Skeletal muscle tissue (tissue), 5 donors: ENCODE results near the gene SCLT1. TPM values are rescaled to one million over a fixed set of nuclear protein-coding genes. Genes with fewer than 3 reads are reported as not detected.
A peak's percentile ranks its signal among the peaks of the same experiment; 100 is the strongest.

ENCODE experiments used
- H3K27ac ChIP-seq: one replicate; pipeline ENCODE4 v1.7.0; 2013; ENCODE audit warnings: mild to moderate bottlenecking, low read depth, low read length, inconsistent platforms
- H3K27me3 ChIP-seq, 3 donors: one replicate each; pipeline ENCODE4 v1.7.0; 2013; ENCODE audit warnings: low read length in 3 of 3; ENCODE audit not compliant: control insufficient read depth in 3 of 3, insufficient read depth in 3 of 3
- H3K36me3 ChIP-seq, 3 donors: one replicate each; pipeline ENCODE4 v1.7.0; 2013; ENCODE audit warnings: low read length in 3 of 3; ENCODE audit not compliant: control insufficient read depth in 3 of 3, insufficient read depth in 3 of 3
- H3K4me1 ChIP-seq, 3 donors: one replicate each; pipeline ENCODE4 v1.7.0; 2013; ENCODE audit warnings: low read length in 3 of 3, mild to moderate bottlenecking in 3 of 3; ENCODE audit not compliant: control insufficient read depth in 3 of 3, insufficient read depth in 3 of 3
- H3K4me3 ChIP-seq, 3 donors: one replicate each; pipeline ENCODE4 v1.7.0; 2013; ENCODE audit warnings: low read length in 3 of 3
- H3K9ac ChIP-seq, 3 donors: one replicate each; pipeline ENCODE4 v1.7.0; 2013; ENCODE audit warnings: low read length in 3 of 3, mild to moderate bottlenecking in 3 of 3, moderate library complexity in 2 of 3, low read depth in 1 of 3
- H3K9me3 ChIP-seq, 3 donors: one replicate each; pipeline ENCODE4 v1.7.0; 2013; ENCODE audit warnings: low read length in 3 of 3; ENCODE audit not compliant: control insufficient read depth in 3 of 3
- small RNA-seq: library from RNA; depleted of rRNA; stranded (forward); fragments of <200 nt; gene quantifications from one replicate; pipeline ENCODE3, GENCODE V24; 2014
- total RNA-seq: library from RNA; depleted of rRNA; stranded (reverse); fragments of >200 nt; gene quantifications from one replicate; pipeline ENCODE4 v1.2.3, GENCODE V29; 2014
- donor health status: Osteomylitis.

The SCLT1 gene
- total RNA-seq, 1 donor from 2014 or later, result 39.7 TPM

DNA sequence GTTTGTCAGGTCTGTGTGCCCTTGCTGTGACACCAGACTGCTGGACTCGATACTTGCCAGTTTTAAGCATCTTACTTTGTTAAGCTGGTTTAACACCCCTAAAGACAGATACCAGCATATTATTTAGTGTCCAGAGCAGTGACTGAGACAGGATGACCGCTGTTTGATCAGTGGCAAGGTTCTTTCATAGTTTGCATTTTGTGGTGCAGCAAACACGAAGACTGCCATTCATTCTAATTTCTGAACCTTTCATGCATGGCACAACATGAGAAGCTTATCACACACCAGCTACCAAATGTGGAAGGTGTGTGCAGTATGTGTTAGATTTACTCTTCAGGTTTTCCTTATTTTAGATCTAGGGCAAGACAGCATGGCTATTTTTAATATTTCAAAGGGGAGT is 255.7 kb downstream of the SCLT1 start:
- H3K4me1 ChIP-seq, result peaks cover 22 to 56% (median 27%) of the 10 kb centered on the region in 3 donors
- no peaks in the 10 kb centered on the region for H3K27me3 ChIP-seq
- H3K27ac ChIP-seq, result no peak overlapping the region

DNA sequence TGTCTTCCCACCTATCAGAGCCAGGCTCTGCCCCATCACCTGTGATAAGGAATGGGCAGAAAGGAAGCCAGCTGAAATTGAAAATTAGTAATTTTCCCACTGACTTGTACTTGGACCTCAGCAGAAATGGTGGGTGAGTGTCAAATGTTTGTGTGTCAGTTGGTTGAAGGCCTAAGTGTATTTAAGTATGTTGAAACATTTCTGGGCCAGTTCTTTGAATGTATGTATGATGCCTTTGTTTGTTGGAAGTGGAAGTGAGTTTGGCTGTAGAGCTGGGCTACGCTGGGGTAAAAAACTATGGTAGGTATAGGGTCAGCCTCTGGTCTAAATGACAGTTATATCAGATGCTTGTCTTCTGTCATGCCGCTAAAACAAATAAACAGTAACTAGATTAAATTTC is 256.1 kb downstream of the SCLT1 start:
- no peak overlapping the region for H3K9ac ChIP-seq
- no peaks in the 10 kb centered on the region for H3K36me3 ChIP-seq
- H3K27ac ChIP-seq, result no peak overlapping the region
- no peak overlapping the region for H3K4me3 ChIP-seq
- no peaks in the 10 kb centered on the region for H3K9me3 ChIP-seq
- peaks cover 22 to 53% (median 27%) of the 10 kb centered on the region in 3 donors for H3K4me1 ChIP-seq
- no peaks in the 10 kb centered on the region for H3K27me3 ChIP-seq

More for the DNA sequence above, 255.7 kb downstream of the SCLT1 start:
- peak overlapping the region in 1 of 3 donors; percentile 8 for H3K4me3 ChIP-seq
- H3K9ac ChIP-seq, result no peak overlapping the region
- no peaks in the 10 kb centered on the region for H3K9me3 ChIP-seq
- H3K36me3 ChIP-seq, result no peaks in the 10 kb centered on the region

DNA sequence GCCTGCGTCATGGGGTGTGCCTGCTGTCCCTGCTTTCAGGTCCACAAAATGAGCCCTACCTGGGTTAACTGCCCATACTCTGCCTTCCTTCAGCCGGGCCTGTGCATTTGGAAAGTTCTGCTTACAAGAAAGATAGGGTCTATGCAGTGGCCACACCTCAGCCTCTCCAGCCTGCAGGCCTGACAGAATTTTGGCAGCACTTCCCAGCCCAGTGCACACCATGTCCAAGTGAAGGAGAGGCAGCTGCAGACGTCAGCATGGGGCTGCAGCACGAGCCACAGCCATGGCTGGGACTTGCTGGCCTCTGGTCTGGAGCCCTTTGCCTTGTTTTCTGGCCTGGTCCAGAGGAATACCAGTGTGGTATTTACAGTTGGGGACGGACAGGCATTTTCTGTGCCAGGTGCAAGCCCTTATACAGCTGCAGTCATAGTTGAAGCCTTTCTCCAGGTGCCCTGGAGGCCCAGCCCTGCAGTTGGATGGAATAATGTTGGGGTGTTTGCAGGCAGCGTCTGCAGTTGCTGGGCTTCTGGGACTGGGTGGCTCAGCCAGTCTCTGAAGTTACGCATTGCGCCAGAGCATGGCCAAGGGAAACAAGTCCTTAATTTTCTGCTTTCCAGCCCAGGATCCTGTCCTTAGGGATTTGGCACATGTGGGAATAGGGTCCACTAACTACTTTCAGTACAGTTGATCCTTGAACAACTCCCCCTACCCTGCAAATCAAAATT is 257.7 kb downstream of the SCLT1 start:
- Histone ChIP-seq H3K27ac (peak overlapping the region; percentile 11), H3K9ac (peak overlapping the region; percentile 8 to 68 (median 34)), H3K4me1 (peaks cover 27 to 55% (median 30%) of the 10 kb centered on the region in 3 donors), H3K27me3 (no peaks in the 10 kb centered on the region), H3K9me3 (no peaks in the 10 kb centered on the region), H3K36me3 (no peaks in the 10 kb centered on the region), H3K4me3 (no peak overlapping the region)

Small RNA genes lying within 50 kb of the gene (small RNA-seq; reads per million reads assigned to genes)
- gene AC093826.2, result not detected

Other genes with a start within 250 kb of the SCLT1 start
- gene C4orf33, start 2.6 kb upstream of the SCLT1 start, total RNA-seq, result 5.2 TPM